Psoas muscle (tissue), 8 donors: ENCODE data around the gene SLC25A29. TPM values are rescaled to one million over a fixed set of nuclear protein-coding genes. Genes with fewer than 3 reads are reported as not detected.
A peak's percentile ranks its signal among the peaks of the same experiment; 100 is the strongest.

Source experiments
- ATAC-seq, 4 donors: fragments of 200-7000 bp; cut with Tn5 transposase; one replicate each; pipeline ENCODE4 v1.9.1; 2020; ENCODE audit warnings: moderate library complexity in 3 of 4, mild to moderate bottlenecking in 2 of 4
- DNase-seq, 2 donors: peaks; one replicate each; pipeline ENCODE4 v3.0.0-alpha.2; 2020
- H3K27ac ChIP-seq: fragments of 200-600 bp; one replicate; pipeline ENCODE4 v1.8.0; 2022
- H3K27me3 ChIP-seq, 3 donors: fragments of 200-600 bp in 1 of 3; one replicate each; pipeline versions ENCODE4 v1.6.1 to v1.8.0; 2013 to 2022; ENCODE audit warnings: low read length in 2 of 3, mild to moderate bottlenecking in 2 of 3, moderate library complexity in 1 of 3; ENCODE audit not compliant: insufficient read depth in 3 of 3
- H3K36me3 ChIP-seq, 2 donors: fragments of 200-600 bp in 1 of 2; one replicate each; pipeline versions ENCODE4 v1.6.1 to v1.8.0; 2013 to 2022; ENCODE audit warnings: low read depth in 1 of 2, mild to moderate bottlenecking in 1 of 2, moderate library complexity in 1 of 2; ENCODE audit not compliant: insufficient read depth in 1 of 2
- H3K4me1 ChIP-seq: fragments of 200-600 bp; one replicate; pipeline ENCODE4 v1.8.0; 2022
- H3K4me3 ChIP-seq: fragments of 200-600 bp; one replicate; pipeline ENCODE4 v1.8.0; 2022; ENCODE audit warnings: mild to moderate bottlenecking
- H3K9me3 ChIP-seq: fragments of 200-600 bp; one replicate; pipeline ENCODE4 v1.8.0; 2022
- CTCF ChIP-seq: fragments of 200-600 bp; IDR thresholded peaks from one replicate; pipeline ENCODE4 v1.8.0; 2022; ENCODE audit warnings: antibody characterized with exemption
- WGBS, 3 donors: extraction: QIAGEN DNeasy Blood & Tissue Kit; methylation state at CpG; one replicate each; pipeline versions ENCODE4 v1.1.6 to v1.1.7; 2013; 5-methylcytosine and 5-hydroxymethylcytosine counted together
- intact Hi-C, 2 donors: fragments of 100-400 bp; cut with DNase I; formaldehyde crosslinking; loops; one replicate each; pipeline versions ENCODE4 v1.11.0 to v1.14.2; 2022
- polyA plus RNA-seq, 3 donors: library from polyadenylated mRNA; stranded (reverse); fragments of 200-250 nt; gene quantifications; one replicate each; pipeline ENCODE4 v1.2.3, GENCODE V29; 2013
- total RNA-seq, 4 donors: library from RNA; stranded (reverse); fragmentation: NEBNext Ultra II Directional in 2 of 4; extraction: Animal tissue kit (Norgen Biotek cat#: 25700) in 2 of 4; gene quantifications; one replicate each; pipeline versions ENCODE4 v1.2.1 to v1.2.4, GENCODE V29; 2021 to 2023
- donor health status: healthy with polysubstance abuse.
- donor health status: DM: no; HTN: no; CAD: no; lungs with moderate emphysema.
- donor health status: Bipolar disorder and iron deficiency.
- donor health status: healthy.
- donor health status: DM: yes; HTN: yes; CAD: no.
- donor health status: DM: no; HTN: no; CAD: no.
- donor health status: DM: no; HTN: no; CAD: no.
- donor health status: DM: yes; HTN: yes; CAD: no.

SLC25A29 gene
- total and polyA plus RNA-seq, 7 donors: 4.5 to 14.8 (median 6.7) TPM

- peaks cover 7% of the 10 kb centered on the region for H3K4me1 ChIP-seq
- DNase-seq: no peak
- no peaks in the 10 kb centered on the region for H3K27me3 ChIP-seq
- H3K4me3 ChIP-seq: no peak overlapping the region
- H3K27ac ChIP-seq: no peak overlapping the region
- 87 to 91% (median 88%) methylated on average over 18 of the region's 18 CpGs for WGBS, 3 donors
- H3K9me3 ChIP-seq: no peaks in the 10 kb centered on the region
- intact Hi-C loops: no loop called here
- peaks cover 0 to 73% of the 10 kb centered on the region in 2 donors for H3K36me3 ChIP-seq
- ATAC-seq: no peak
- no peak for TF ChIP-seq CTCF
Measured at GRCh38 chr14:100336618-100337530, 30.6 kb upstream of the SLC25A29 start.

GRCh38 chr14:100334904-100335303 lies 28.7 kb upstream of the SLC25A29 start:
- Histone ChIP-seq H3K36me3 (peaks cover 0 to 61% of the 10 kb centered on the region in 2 donors), H3K4me1 (no peaks in the 10 kb centered on the region), H3K27ac (no peak overlapping the region), H3K27me3 (no peaks in the 10 kb centered on the region), H3K9me3 (no peaks in the 10 kb centered on the region), H3K4me3 (no peak overlapping the region)
- DNase-seq (peak in 1 of 2 donors; percentile 26), ATAC-seq (no peak)
- intact Hi-C loops: no loop called here
- TF ChIP-seq CTCF: no peak
- 91 to 93% (median 92%) methylated on average over 12 of the region's 12 CpGs for WGBS, 3 donors

- intact Hi-C loops: no loop called here
- TF ChIP-seq CTCF: no peak
- H3K4me1 ChIP-seq: no peaks in the 10 kb centered on the region
- H3K9me3 ChIP-seq: no peaks in the 10 kb centered on the region
- peak in 1 of 2 donors; percentile 38 for DNase-seq
- ATAC-seq: no peak
- WGBS, 3 donors: 82 to 87% (median 84%) methylated on average over 7 of the region's 7 CpGs
- no peak overlapping the region for H3K27ac ChIP-seq
- peaks cover 0 to 53% of the 10 kb centered on the region in 2 donors for H3K36me3 ChIP-seq
- H3K4me3 ChIP-seq: no peak overlapping the region
- no peaks in the 10 kb centered on the region for H3K27me3 ChIP-seq
Measured at GRCh38 chr14:100333827-100334226, 27.6 kb upstream of the SLC25A29 start.

GRCh38 chr14:100333311-100333710 lies 27.1 kb upstream of the SLC25A29 start:
- no peak for TF ChIP-seq CTCF
- no peaks in the 10 kb centered on the region for H3K9me3 ChIP-seq
- no peak overlapping the region for H3K27ac ChIP-seq
- intact Hi-C loops: no loop called here
- H3K36me3 ChIP-seq: peaks cover 0 to 50% of the 10 kb centered on the region in 2 donors
- no peaks in the 10 kb centered on the region for H3K27me3 ChIP-seq
- DNase-seq (peak in 1 of 2 donors; percentile 25), ATAC-seq (no peak)
- 91 to 95% (median 94%) methylated on average over 8 of the region's 8 CpGs for WGBS, 3 donors
- H3K4me3 ChIP-seq: no peak overlapping the region
- no peaks in the 10 kb centered on the region for H3K4me1 ChIP-seq
